IMR-90 (cell line): Measurements from ENCODE around the gene NXPE4.

Source experiments
- FOS ChIP-seq: fragments of 150-350 bp; IDR thresholded peaks from 2 replicates; pipeline ENCODE4 v1.6.1; 2016; ENCODE audit warnings: low read depth, low read length
- MXI1 ChIP-seq: IDR thresholded peaks from 2 replicates; pipeline ENCODE4 v1.6.1; 2012; ENCODE audit warnings: low read depth, mild to moderate bottlenecking, low read length, moderate library complexity, borderline replicate concordance
- POLR2A ChIP-seq: IDR thresholded peaks from 2 replicates; pipeline ENCODE4 v1.6.1; 2012; ENCODE audit warnings: mild to moderate bottlenecking, low read depth, low read length
- RCOR1 ChIP-seq: IDR thresholded peaks from 2 replicates; pipeline ENCODE4 v1.6.1; 2012; ENCODE audit warnings: mild to moderate bottlenecking, low read length, improper control_type of control experiment; ENCODE audit not compliant: insufficient replicate concordance
- RFX5 ChIP-seq: IDR thresholded peaks from 2 replicates; pipeline ENCODE4 v1.8.0; 2012; ENCODE audit warnings: low read depth, mild to moderate bottlenecking, low read length, moderate library complexity
- TF ChIP-seq, protein P1 (sequence below): conservative IDR thresholded peaks from 2 replicates; pipeline ENCODE4 v1.5.1; 2012; ENCODE audit warnings: mild to moderate bottlenecking, low read depth, low read length, improper control_type of control experiment

DNA sequence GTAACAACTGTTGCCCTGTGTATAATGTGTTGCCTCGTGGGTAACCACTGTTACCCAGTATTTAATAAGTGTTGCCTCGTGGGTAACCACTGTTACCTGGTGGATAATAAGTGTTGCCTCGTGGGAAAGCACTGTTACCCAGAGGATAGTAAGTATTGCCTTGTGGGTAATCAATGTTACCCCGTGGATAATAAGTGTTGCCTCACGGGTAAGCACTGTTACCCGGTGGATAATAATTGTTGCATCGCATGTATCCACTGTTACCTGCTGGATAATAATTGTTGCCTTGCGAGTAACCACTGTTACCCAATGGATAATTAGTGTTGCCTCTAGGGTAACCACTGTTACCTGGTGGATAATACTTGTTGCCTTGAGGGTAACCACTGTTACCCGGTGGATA is 17.1 kb upstream of the NXPE4 start:
- TF ChIP-seq, protein P1, sequence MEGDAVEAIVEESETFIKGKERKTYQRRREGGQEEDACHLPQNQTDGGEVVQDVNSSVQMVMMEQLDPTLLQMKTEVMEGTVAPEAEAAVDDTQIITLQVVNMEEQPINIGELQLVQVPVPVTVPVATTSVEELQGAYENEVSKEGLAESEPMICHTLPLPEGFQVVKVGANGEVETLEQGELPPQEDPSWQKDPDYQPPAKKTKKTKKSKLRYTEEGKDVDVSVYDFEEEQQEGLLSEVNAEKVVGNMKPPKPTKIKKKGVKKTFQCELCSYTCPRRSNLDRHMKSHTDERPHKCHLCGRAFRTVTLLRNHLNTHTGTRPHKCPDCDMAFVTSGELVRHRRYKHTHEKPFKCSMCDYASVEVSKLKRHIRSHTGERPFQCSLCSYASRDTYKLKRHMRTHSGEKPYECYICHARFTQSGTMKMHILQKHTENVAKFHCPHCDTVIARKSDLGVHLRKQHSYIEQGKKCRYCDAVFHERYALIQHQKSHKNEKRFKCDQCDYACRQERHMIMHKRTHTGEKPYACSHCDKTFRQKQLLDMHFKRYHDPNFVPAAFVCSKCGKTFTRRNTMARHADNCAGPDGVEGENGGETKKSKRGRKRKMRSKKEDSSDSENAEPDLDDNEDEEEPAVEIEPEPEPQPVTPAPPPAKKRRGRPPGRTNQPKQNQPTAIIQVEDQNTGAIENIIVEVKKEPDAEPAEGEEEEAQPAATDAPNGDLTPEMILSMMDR: no peak
- TF ChIP-seq RCOR1 (no peak), POLR2A (no peak), FOS (no peak), MXI1 (no peak), RFX5 (no peak)
